Heart left ventricle (tissue), 13 donors: ENCODE measurements around the gene SLC9A7.

Experiments used
- POLR2A ChIP-seq, 2 donors: fragments of 450-650 bp; IDR thresholded peaks; one replicate each; pipeline ENCODE4 v1.6.1; 2017; ENCODE audit warnings: antibody characterized with exemption in 2 of 2, mild to moderate bottlenecking in 2 of 2, moderate library complexity in 2 of 2
- TF ChIP-seq, protein P1 (sequence below), 12 donors: fragments of 200-600 bp; sonication (generic) in 4 of 12; IDR thresholded peaks; one replicate each; pipeline versions ENCODE4 v1.5.0 to v1.8.0; 2018 to 2022; ENCODE audit warnings: antibody characterized with exemption in 12 of 12, mild to moderate bottlenecking in 5 of 12
- donor health status: ischemic (EF 13 %, LVEDD 7.1; RV severe dilation, severe dysfunction).
- donor health status: DM: no; HTN: yes; CAD: no.
- donor health status: DM: no; HTN: no; CAD: no.
- donor health status: ischemic (EF 25% LVEDD 6.9; RV normal size, moderate dysfunction).
- donor health status: ischemic (EF 25% LVEDD 5.7; RV mildly dilated, moderate dysfunction).
- donor health status: ischemic (EF 35%, LVEDD 5.7; RV mildly dilated, moderate dysfunction).
- donor health status: nonischemic (EF 11% LVEDD 7.7; RV severe dilation, severe dysfunction).
- donor health status: DM: yes; HTN: yes; CAD: no.
- donor health status: PGD.
- donor health status: ischemic (EF 29% LVEDD 5.4; RV normal size, mild dysfunction).
- donor health status: nonischemic (EF 23%, LVEDD 6.1; RV moderate dilation, normal function).

DNA sequence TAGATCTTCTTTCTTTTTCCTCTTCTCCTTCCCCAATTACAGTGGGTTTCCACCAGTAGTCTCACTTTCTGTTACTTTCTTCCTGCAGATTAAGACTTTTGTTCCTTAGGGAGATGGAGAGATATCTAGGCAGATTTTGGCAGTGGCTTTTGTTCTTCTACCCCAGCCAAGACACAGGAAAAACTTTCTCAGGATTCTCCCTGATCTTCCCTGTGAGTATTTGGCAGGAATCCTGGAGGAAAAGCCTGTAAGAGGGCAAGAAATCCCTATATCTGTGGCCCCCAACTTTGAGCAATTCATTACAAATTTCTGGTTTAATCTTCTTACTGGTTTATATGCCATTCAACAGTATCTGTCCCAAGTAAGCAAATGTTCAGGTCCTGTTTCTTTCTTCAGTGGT, 21.9 kb downstream of the SLC9A7 start:
- no peak for TF ChIP-seq POLR2A (IDR thresholded peaks at IDR 0.05)
- TF ChIP-seq, protein P1, sequence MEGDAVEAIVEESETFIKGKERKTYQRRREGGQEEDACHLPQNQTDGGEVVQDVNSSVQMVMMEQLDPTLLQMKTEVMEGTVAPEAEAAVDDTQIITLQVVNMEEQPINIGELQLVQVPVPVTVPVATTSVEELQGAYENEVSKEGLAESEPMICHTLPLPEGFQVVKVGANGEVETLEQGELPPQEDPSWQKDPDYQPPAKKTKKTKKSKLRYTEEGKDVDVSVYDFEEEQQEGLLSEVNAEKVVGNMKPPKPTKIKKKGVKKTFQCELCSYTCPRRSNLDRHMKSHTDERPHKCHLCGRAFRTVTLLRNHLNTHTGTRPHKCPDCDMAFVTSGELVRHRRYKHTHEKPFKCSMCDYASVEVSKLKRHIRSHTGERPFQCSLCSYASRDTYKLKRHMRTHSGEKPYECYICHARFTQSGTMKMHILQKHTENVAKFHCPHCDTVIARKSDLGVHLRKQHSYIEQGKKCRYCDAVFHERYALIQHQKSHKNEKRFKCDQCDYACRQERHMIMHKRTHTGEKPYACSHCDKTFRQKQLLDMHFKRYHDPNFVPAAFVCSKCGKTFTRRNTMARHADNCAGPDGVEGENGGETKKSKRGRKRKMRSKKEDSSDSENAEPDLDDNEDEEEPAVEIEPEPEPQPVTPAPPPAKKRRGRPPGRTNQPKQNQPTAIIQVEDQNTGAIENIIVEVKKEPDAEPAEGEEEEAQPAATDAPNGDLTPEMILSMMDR (IDR thresholded peaks at IDR 0.05), result no peak
